ENCODE data around the gene LPP.

DNA sequence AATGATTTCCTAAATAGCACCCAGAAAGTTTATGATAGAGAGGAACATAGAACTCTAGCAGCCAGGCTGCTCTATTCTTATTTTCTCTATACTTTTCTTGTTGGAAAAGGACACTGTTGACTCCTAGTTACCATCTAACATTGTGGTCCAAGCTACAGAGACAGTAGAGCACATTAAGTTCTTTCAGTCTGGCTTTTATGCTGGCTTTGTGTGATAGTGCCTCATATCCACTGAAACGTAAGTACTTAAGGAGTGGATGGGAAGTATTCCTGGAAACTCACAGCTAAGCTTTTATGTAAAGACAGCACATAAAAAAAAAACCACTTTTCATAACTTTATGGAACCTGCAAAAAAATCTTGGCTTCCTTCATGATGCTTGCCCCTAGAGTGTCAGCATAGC, 537.7 kb downstream of the LPP start:
- no peak for TF ChIP-seq POLR2AphosphoS5 (IDR thresholded peaks at IDR 0.05; ENCODE audit: borderline replicate concordance, low read depth, low read length)
- no peak for TF ChIP-seq EZH2 (IDR thresholded peaks at IDR 0.05)

Data from SK-N-MC (cell line).